Cardiac fibroblast (primary cell): Measurements from ENCODE around the gene IL4R.

Source experiments
- DNase-seq, 2 donors: peaks; one replicate each; pipeline versions ENCODE4 v3.0.0 to v3.0.0-alpha.2; 2010; ENCODE audit warnings: low read depth in 2 of 2
- H3K4me3 ChIP-seq, 2 donors: replicated peaks in 1 of 2; 1 replicate in 1 of 2; 2 replicates in 1 of 2; pipeline ENCODE4 v1.5.1; 2011; ENCODE audit warnings: low read depth in 2 of 2, low read length in 2 of 2, mild to moderate bottlenecking in 2 of 2, moderate library complexity in 1 of 2
- CTCF ChIP-seq: IDR thresholded peaks from one replicate; pipeline ENCODE4 v1.5.1; 2011; ENCODE audit warnings: low read depth, mild to moderate bottlenecking, low read length, inconsistent platforms

Gene IL4R

GRCh38 chr16:27402569-27402963 is 88.8 kb downstream of the IL4R start:
- no peak for TF ChIP-seq CTCF
- no peak overlapping the region for H3K4me3 ChIP-seq
- DNase-seq = no peak

- H3K4me3 ChIP-seq = no peak overlapping the region
- no peak for TF ChIP-seq CTCF
- no peak for DNase-seq
Observed at GRCh38 chr16:27402964-27403600, 89.3 kb downstream of the IL4R start.

- no peak overlapping the region for H3K4me3 ChIP-seq
- TF ChIP-seq CTCF = no peak
- DNase-seq = no peak
Observed at GRCh38 chr16:27403601-27403992, 89.8 kb downstream of the IL4R start.

GRCh38 chr16:27404163-27404823 is 90.5 kb downstream of the IL4R start:
- DNase-seq = no peak
- TF ChIP-seq CTCF = no peak
- H3K4me3 ChIP-seq = no peak overlapping the region

GRCh38 chr16:27405546-27406451 is 92.0 kb downstream of the IL4R start:
- no peak overlapping the region for H3K4me3 ChIP-seq
- peak in 1 of 2 donors; percentile 51 for DNase-seq
- no peak for TF ChIP-seq CTCF

GRCh38 chr16:27406511-27407128 is 92.8 kb downstream of the IL4R start:
- H3K4me3 ChIP-seq = no peak overlapping the region
- no peak for DNase-seq

More at GRCh38 chr16:27406511-27407128, 92.8 kb downstream of the IL4R start:
- no peak for TF ChIP-seq CTCF
